Non-pigmented ciliary epithelial cell (primary cell): Measurements from ENCODE around the gene IL15.
"Not testable (repeated sequence)": the region's sequence is repeated elsewhere in the genome, so short reads cannot be mapped to it uniquely, and the experiment has no call there.

Experiments used
- DNase-seq: peaks from one replicate; pipeline ENCODE4 v3.0.0-alpha.2; 2010; ENCODE audit warnings: low read depth

Gene IL15

DNA sequence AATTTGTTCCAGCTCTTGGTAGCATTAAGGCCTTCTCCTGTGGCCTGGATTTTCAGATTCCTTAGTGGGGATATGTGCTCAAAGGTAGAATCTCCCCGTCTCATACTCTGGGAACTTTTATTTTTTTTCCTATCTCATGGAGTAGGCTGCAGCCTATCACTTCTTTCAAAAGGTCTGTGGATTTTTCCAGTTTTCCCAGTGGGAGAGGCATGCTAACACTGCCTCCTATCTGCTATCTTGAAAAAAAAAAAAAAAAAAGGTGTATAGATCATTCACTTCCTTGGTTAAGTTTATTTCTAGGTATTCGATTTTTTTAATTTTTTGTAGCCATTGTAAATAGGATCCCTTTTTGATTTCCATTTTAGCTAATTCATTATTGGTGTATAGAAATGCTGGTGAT, 67.1 kb downstream of the IL15 start:
- DNase-seq: no peak

DNA sequence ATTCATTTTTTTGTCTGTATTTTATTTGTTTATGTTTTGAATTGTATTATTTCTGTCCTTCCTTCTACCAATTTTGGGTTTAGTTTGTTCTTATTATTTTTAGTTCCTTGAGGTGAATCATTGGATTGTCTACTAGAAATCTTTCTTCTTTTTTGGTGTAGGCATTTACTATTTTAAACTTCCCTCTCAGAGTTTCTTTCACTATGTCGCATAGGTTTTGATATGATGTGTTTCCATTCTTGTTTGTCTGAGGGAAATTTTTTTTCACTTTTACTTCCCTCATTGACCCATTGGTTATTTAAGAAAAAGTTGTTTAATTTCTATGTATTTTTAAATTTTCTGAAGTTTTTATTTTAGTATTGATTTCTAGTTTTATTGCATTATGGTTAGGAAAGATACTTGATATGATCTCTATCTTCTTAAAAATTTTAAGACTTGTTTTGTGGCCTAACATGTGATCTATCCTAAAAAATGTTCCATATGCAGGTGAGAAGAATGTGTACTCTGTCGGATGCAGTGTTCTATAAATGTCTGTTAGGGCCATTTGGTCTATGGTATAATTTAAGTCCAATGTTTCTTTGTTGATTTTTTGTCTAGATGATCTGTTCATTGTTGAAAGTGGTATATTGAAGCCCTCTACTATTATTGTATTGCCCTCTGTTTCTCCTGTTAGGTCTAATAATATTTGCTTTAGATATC, 68.8 kb downstream of the IL15 start:
- DNase-seq: no peak

DNA sequence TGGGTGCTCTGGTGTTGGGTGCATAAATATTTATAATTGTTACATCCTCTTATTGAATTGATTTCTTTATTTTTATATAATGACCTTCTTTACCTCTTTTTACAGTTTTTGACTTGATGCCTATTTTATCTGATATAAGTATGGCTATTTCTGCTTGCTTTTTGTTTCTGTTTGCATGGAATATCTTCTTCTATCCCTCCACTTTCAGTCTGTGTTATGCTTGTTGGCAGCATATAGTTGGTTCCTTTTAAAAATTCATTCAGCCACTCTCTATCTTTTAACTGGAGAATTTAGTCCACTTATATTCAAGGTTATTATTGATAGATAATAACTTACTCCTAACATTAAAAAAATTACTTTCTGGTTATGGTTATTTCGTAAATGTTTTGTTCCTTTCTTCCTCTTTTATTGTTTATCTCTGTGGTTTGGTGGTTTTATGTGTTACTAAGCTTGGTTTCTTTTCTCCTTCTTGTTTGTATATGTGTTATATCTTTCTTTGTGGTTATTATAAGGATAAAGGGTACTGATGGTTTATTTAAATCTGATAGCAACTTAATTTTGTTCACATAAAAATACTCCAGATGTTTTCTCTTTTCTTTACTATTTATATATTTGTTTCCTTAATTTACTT, 69.5 kb downstream of the IL15 start:
- DNase-seq: no peak

DNA sequence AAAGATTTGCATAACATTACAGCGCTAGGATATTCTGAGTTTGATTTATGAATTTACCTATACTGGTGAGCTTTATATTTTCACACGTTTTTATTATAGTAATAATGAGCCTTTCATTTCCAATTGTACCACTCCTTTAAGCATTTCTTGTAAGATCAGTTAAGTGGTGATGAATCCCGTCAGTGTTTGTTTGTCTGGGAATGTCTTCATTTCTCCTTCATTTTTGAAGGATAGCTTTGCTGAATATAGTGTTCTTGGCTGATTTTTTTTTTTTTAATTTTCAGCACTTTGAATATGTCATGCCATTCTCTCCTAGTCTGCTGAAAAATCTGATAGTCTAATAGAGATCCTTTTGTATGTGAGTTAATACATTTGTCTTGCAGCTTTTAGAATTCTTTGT, 70.1 kb downstream of the IL15 start:
- no peak for DNase-seq

DNA sequence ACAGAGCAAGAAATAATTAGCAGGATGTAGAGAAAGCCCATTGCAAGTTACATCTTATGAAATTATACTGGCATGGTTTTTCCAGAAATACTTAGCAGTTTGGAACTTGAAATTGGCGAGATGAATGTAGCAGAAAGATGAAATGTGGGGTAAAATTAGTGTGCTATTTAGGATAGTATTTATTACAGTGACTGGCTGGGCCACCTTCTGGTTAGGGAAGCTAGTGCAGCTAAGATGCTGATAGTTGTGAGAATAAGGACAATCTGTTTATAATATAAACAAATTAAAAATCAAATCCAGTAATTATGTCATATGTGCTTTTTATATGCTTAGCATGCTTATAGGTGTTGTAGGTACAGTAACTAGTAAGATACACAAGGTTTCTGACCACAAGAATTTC, 74.8 kb downstream of the IL15 start:
- DNase-seq: no peak

DNA sequence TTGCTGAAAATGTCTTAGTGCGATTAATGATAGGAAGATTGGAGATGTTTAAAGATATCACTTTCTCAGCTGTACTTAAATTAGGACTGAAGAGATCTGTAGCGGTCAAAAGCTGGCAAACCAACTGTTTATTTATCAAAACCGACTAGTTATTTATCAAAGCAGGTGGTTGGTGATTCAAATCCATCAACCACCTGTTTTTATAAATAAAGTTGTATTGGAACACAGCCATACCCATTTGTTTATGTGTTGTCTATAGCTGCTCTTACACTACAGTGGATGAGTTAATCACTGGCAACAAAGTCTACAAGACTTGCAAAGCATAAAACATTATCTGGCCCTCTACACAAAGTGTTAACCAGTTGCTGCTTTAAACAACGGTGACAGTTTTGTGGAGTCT, 76.8 kb downstream of the IL15 start:
- DNase-seq: no peak

DNA sequence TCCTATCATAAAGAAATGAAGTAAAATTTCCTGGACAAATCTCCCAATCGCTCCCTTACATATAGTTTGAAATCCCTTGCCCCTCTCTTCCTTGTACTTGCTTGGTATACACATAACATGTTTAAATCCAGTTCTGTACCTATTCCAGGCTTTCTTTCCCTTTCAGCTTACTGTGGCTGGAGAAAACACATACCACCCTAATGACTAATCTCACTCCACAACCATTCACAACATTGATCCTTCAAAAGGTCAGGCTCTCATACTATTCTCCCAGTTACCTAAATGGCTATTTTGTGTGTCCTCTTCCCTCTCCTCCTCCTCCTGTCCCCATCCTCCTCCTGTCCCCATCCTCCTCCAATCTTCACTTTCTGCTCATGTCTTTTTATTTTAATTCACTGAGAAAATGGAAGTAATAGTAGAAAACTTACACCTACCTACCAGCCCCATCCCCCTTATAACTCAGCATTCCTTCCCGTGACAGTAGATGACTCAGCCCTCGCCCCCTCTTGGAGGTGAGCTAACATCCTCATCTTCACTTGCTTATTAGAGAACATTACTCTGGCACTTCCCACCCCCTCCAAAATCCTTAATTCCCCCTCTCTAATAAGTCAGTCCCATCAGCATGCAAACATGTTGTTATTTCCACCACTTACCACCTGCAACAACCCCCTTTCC, 77.5 kb downstream of the IL15 start:
- DNase-seq: peak; percentile 48

DNA sequence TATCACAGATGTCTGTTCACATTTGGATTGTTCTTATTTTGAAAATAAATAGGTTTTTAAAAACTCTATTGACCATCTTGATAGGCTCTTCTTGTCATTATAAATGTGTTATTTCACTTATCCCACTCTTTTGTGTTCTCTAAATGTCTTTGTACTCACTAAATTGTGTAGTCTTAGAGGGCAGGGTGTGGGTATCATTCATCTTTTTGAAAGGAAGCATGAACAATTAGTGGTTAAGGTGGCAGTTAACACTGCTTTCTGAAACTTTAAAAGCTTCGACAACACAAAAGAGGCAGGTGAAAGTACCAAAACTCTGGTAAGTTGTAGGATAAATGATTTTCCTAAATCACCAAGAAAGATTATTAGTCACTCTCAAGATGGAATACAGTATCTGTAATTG, 83.2 kb downstream of the IL15 start:
- DNase-seq: no peak

DNA sequence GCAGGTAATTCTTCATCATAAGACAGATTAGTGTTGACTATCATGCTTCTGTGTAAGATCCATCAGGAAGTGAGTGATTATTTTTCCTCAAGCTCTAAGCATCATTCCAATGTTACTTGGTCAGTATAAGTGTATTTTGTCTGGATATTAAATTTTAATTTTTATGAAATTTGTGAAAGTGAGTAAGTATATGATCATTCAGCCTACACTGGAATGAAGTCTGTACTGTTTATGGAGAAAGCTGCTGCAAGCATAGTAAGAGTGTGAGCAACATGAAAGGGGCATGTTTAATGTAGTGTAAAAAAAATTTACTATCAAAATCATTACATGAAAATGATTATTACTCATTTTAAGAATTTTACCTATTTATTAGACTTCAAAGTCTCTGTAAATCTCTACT, 84.8 kb downstream of the IL15 start:
- no peak for DNase-seq

DNA sequence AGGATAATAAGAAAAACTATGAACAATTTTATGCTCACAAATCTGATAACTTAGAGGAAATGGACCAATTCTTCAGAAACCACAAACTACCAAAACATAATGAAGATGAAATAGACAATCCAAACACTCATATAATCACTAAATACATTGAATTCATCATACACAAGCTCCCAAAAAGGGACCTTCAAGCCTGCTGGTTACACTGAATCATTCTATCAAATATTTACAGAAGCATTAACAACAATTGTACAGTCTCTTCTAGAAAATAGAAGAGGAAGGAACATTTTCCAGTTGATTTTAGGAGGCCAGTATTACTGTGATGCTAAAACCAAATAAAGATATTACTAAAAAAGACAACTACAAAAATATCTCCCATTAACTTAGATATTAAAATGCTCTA, 88.3 kb downstream of the IL15 start:
- DNase-seq: no peak

DNA sequence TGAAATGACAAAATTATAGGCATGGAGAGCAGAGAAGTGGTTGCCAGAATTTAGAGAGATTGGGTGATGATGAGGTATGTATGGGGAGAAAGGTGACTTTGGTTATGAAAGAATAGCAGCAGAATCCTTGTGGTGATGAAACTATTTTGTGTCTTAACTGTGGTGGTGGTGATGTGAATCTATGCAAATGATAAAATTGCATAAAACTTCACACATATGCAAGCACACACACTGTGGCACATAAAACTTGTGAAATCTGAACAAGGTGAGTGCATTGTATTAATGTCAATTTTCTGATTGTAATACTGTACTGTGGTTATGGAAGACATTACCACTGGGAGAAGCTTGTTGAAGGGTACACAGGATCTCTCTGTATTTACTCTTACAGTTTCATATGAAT, 91.0 kb downstream of the IL15 start:
- no peak for DNase-seq

DNA sequence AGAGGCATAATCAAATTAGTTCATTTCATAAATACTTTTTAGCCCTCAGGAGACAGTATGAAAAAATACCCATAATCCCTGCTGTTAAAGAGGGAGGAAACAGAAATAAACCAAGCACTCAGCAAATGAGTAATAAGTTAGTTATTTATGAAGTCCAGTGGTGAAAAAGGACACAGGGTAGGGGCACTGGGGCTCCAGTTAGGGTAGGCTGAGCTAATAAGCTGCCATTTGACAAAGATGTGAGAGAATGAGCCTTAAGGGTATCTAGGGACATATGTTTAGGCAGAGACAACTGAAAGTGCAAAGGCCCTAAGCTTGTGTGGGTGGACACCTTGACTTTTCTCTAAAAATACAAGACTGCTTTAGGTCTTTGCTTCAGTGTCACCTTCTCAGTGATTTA, 94.4 kb downstream of the IL15 start:
- DNase-seq: no peak

DNA sequence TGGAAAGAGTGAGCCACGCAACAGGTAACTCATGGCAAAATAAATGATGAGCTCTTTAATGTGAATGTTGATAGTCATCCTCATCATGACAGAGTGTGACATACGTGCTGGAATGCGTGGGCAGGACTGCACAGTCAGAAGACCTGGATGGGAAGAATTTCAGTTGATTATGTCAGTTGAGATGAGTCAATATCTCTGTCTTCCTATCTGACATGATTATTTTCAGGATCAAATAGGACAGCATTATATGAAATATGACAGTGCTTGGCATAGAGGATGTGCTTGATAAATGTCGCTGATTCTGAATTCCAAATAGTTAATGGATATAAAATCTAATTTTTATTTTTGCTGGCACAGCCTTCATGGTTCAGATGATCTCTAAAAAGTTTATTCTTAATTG, 95.1 kb downstream of the IL15 start:
- no peak for DNase-seq

DNA sequence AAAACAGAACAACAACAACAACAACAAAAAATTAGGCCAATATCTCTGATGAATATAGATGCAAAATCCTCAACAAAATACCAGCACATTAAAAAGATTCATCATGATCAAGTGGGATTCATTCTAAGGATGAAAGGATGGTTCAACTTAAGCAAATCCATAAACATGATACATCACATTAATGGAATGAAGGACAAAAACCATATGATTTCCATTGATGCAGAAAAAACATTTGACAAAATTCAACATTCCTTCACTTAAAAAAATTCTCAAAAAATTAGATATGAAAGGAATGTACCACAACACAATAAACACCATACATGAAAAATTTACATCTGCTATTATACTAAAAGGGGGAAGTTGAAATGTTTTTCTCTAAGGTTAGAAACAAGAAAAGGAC, 103.3 kb downstream of the IL15 start:
- no peak for DNase-seq

DNA sequence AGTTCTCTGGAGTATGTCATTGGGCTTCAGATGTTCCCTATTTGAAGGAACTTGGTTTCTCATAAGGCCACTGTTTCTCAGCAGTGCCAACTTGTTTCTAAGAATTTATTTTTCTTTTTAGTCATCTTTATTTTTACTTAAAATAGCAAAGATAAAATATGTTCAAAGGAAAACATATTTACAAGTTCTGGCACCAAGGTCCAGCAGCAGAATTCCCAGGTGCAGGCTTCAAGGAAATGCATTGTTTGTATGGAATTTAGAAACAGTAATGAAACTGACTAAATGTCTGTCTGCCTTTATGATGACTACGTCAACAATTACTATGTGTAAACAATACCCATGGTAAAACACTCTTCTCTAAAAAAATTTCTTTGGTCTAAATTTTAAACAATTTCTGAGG, 109.6 kb downstream of the IL15 start:
- DNase-seq: no peak

DNA sequence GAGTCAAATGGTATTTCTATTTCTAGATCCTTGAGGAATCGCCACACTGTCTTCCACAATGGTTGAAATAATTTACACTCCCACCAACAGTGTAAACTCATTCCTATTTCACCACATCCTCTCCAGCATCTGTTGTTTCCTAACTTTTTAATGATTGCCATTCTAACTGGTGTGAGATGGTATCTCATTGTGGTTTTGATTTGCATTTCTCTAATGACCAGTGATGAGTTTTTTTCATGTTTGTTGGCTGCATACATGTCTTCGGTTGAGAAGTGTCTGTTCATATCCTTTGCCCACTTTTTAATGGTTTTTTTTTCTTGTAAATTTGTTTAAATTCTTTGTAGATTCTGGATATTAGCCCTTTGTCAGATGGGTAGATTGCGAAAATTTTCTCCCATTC, 115.4 kb downstream of the IL15 start:
- not testable (repeated sequence) for DNase-seq

DNA sequence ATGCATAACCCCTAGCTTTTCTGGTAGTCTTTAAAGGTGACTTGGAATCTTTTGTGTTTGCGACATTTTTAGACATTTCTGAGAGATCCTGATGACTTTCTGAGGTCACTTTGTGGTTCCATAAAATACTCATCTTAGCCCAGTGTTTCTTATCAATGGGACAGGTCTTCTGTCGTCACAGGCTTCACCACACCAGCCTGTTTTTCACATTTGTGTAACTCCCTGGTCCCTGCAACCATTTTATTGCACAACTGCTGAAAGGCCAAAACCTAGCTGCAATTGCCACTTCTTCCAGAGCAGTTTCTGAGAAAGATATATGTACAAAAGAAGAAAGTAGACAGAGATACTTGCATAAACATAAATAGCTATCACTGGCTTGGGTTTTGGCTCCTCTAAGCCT, 120.9 kb downstream of the IL15 start:
- DNase-seq: no peak

DNA sequence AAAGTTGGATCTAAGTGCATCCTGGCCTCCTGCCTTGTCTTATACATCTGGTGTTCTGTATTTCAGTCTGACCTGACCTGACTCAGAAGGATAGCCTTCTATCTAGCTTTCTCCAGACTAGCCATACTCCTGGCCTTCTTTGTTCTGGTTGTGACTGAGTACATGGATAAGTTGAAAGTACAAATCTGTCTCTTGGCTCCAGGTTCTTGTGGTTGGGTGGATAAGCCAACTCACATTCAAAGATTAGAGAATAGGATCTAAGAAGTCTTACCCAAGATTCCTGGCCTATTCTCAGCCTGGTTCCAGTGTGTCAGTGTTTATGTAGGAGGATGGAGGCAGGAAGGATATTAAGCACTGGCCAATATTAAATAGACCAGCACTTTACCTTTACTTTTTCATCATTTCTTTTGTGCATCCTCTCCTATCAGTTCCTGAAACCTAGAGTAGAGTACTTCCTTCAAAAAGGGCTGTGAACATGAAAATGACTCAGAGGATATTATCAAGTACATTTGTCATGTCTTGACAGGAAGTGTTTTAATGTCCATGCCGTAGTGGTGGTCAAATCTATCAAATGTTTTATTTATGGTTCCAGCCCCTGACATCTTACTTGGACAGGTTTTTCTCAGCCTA, 123.5 kb downstream of the IL15 start:
- DNase-seq: no peak

DNA sequence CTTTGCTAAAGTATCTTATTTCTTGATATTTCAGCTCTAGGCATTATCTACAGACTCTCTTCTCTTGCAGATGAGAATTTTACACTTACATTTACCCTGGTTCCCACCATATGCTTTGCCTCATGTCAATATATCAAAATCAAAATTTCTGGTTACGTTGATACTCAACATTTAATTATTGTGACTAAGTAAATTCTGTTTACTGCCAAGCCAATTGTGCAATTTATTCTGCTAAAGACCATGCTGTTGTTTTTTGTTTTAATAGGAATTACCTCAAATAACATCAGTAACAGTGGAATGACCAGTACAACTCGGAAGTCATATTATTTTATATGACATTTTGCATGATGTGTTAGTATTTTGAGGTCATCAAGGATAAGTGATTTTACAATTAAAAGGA, 125.5 kb downstream of the IL15 start:
- DNase-seq: no peak

DNA sequence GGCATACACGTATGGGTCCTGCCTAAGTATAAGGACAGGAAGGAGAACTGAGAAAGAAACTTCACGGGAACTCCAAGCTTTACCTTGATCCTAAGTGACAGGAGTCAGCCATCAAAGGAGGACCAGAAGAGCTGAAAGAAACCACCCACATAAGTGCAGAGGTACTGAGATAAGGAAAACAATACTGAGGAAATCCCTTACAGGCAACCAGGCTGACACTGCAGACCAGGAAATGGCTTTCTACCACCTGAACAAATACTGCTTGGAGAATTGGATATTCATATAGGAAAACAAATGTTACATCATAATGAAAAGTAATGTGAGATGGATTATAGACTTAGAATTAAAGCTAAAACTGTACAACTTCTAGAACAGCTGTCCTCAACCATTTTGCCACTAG, 127.0 kb downstream of the IL15 start:
- no peak for DNase-seq

DNA sequence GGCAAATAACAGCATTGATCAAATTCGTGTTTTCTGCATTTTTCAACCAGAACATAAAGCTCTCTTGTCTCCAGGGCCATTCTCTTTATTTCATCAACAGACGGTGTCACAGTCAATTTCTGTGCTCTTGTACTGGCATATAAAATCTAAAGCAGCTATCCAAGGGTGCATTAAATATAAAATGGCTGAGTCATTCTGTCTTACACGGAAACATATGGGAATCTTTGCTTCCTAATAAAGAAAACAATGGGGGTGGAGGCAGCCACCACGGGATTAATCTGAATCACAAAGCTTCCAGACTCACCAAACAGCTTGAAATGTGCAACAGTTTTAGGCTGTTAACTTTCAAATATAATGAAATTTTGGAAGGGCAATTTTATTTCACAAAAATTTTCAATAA, 132.6 kb downstream of the IL15 start:
- peak; percentile 40 for DNase-seq

DNA sequence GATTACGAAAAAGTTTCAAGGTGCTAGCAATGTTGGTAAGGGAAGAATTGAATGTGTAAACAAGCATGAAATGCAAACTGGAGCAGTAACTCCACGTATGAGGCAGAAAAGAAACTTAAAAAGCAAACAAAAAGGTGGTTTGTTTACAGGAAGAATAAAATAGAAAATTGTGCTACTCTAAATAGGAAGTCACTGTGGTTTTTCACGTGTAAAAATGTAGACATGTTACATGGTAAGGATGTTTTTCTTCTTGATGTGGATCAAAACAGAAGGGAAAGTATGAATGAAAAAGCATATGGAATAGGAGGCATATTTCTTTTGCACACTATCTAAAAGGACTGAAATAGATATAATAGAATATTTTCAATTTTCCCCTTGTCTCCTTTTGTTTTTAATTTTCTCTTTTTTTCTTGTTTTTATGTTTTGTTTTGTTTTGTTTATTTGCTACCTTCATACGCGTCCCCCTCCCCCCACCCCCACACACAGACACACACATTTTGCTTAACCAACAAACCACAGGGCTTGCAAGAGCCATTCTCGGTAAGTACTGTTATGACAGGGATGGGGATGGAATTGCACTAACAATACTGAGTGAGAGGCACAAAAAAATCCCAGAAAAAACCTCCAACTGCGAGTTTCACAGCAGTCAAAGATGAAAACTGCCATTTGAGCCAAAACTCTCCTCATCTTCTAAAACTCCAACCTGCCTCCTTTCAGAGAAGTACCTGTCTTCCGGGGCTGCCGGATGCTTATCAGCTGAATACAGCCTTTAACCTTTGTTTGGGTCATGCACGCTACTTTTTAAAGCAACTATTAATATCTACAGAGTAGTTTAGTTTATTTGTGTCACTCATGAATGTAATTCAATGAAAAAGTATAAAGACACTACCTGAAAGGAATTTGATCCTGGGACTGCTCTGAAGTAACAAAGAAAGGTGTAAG, 135.8 kb downstream of the IL15 start:
- DNase-seq: no peak
